Measurements from ENCODE around the gene PATE2.

- TF ChIP-seq CTCF (optimal IDR thresholded peaks at IDR 0.05 in 1 of 3, IDR thresholded peaks at IDR 0.05 in 1 of 3, conservative IDR thresholded peaks at IDR 0.05 in 1 of 3; ENCODE audit: extremely low read depth in 1 of 3, insufficient read depth in 2 of 3, low read length in 3 of 3), result no peak
- TF ChIP-seq EZH2 (IDR thresholded peaks at IDR 0.05; ENCODE audit: low read length), result no peak
Measured at GRCh38 chr11:125790825-125791224, 12.2 kb upstream of the PATE2 start.

All from keratinocyte (primary cell).